ENCODE measurements around the gene NKAIN2.

The NKAIN2 gene

GRCh38 chr6:123810214-123810613 lies 6.5 kb downstream of the NKAIN2 start:
- no peak for DNase-seq

GRCh38 chr6:123810948-123811347 lies 7.3 kb downstream of the NKAIN2 start:
- DNase-seq: no peak

- no peak for DNase-seq
These were observed 7.7 kb downstream of the NKAIN2 start for GRCh38 chr6:123811378-123811777.

GRCh38 chr6:123812621-123813020 lies 9.0 kb downstream of the NKAIN2 start:
- no peak for DNase-seq

GRCh38 chr6:123821112-123821511 lies 17.4 kb downstream of the NKAIN2 start:
- no peak for DNase-seq

GRCh38 chr6:123829302-123829953 lies 25.8 kb downstream of the NKAIN2 start:
- no peak for DNase-seq

- no peak for DNase-seq
These were observed 26.5 kb downstream of the NKAIN2 start for GRCh38 chr6:123830120-123830519.

- DNase-seq: no peak
These were observed 35.0 kb downstream of the NKAIN2 start for GRCh38 chr6:123838505-123839234.

- no peak for DNase-seq
These were observed 37.6 kb downstream of the NKAIN2 start for GRCh38 chr6:123841067-123841896.

GRCh38 chr6:123844011-123844410 lies 40.3 kb downstream of the NKAIN2 start:
- DNase-seq: no peak

- no peak for DNase-seq
These were observed 44.7 kb downstream of the NKAIN2 start for GRCh38 chr6:123848347-123848746.

- no peak for DNase-seq
These were observed 45.7 kb downstream of the NKAIN2 start for GRCh38 chr6:123849406-123849805.

GRCh38 chr6:123850555-123850954 lies 46.9 kb downstream of the NKAIN2 start:
- DNase-seq: no peak

- no peak for DNase-seq
These were observed 50.5 kb downstream of the NKAIN2 start for GRCh38 chr6:123854201-123854600.

GRCh38 chr6:123855506-123855905 lies 51.8 kb downstream of the NKAIN2 start:
- DNase-seq: no peak

GRCh38 chr6:123859291-123859690 lies 55.6 kb downstream of the NKAIN2 start:
- no peak for DNase-seq

- DNase-seq: no peak
These were observed 65.7 kb downstream of the NKAIN2 start for GRCh38 chr6:123869334-123869733.

GRCh38 chr6:123873974-123874373 lies 70.3 kb downstream of the NKAIN2 start:
- no peak for DNase-seq

- no peak for DNase-seq
These were observed 72.1 kb downstream of the NKAIN2 start for GRCh38 chr6:123875784-123876183.

GRCh38 chr6:123879749-123880148 lies 76.1 kb downstream of the NKAIN2 start:
- DNase-seq: no peak

- DNase-seq: no peak
These were observed 85.3 kb downstream of the NKAIN2 start for GRCh38 chr6:123888771-123889513.

GRCh38 chr6:123895346-123895745 lies 91.7 kb downstream of the NKAIN2 start:
- DNase-seq: no peak

GRCh38 chr6:123895806-123896205 lies 92.1 kb downstream of the NKAIN2 start:
- DNase-seq: no peak

All from GOT3 (cell line).